ENCODE measurements around the gene RPS6KB1. TPM values are rescaled to one million over a fixed set of nuclear protein-coding genes. Genes with fewer than 3 reads are reported as not detected.
"Not testable (repeated sequence)": the region's sequence is repeated elsewhere in the genome, so short reads cannot be mapped to it uniquely, and the experiment has no call there.

RPS6KB1 gene
- total RNA-seq, 2 experiments from 2014 or later, result 129 to 135 TPM

GRCh38 chr17:59872351-59872750, 20.6 kb upstream of the RPS6KB1 start:
- H3K9me3 Mint-ChIP-seq, result no peaks in the 10 kb centered on the region
- CTCF ChIA-PET, result interaction anchor here (0.8 kb wide), 1 partner anchor 20 kb away, joined by 3 read pairs; no protein-coding TSS in a partner anchor
- intact Hi-C loops (cut with DNase I, micrococcal nuclease), result no loop called here
- H3K36me3 Mint-ChIP-seq (ENCODE audit: low read depth), result peaks cover 56% of the 10 kb centered on the region
- POLR2A ChIA-PET, result no interaction called here
- H3K27me3 ChIP-seq (ENCODE audit: control insufficient read depth in 1 of 2, insufficient read depth in 2 of 2, low read length in 2 of 2), result no peaks in the 10 kb centered on the region
- H3K4me1 Mint-ChIP-seq (ENCODE audit: low read depth), result no peaks in the 10 kb centered on the region
- H3K27ac Mint-ChIP-seq, result no peak overlapping the region
- H3K4me3 Mint-ChIP-seq, result no peak overlapping the region
- no peak overlapping the region for H3K27ac ChIP-seq (ENCODE audit: low read depth in 1 of 2, low read length in 2 of 2)
- peaks cover 41% of the 10 kb centered on the region for H3K36me3 ChIP-seq (ENCODE audit: insufficient read depth, low read length)
- no peak overlapping the region for H3K4me3 ChIP-seq (ENCODE audit: low read length)
- ATAC-seq (ENCODE audit: poor library complexity) (no peak), DNase-seq (no peak)
- H3K27me3 Mint-ChIP-seq, result no peaks in the 10 kb centered on the region
- no peaks in the 10 kb centered on the region for H3K9me3 ChIP-seq (ENCODE audit: control insufficient read depth in 1 of 2, insufficient read depth in 1 of 2, low read length in 2 of 2)
- TF ChIP-seq CTCF (IDR thresholded peaks at IDR 0.05), result no peak
- no peaks in the 10 kb centered on the region for H3K4me1 ChIP-seq (ENCODE audit: insufficient read depth, low read length)

- H3K4me1 ChIP-seq (ENCODE audit: insufficient read depth, low read length); POLR2A ChIA-PET; H3K4me3 Mint-ChIP-seq; H3K9me3 Mint-ChIP-seq; DNase-seq; H3K27ac ChIP-seq (ENCODE audit: low read depth in 1 of 2, low read length in 2 of 2); H3K27ac Mint-ChIP-seq; ATAC-seq (ENCODE audit: poor library complexity); H3K27me3 Mint-ChIP-seq; intact Hi-C loops (cut with DNase I, micrococcal nuclease); H3K9me3 ChIP-seq (ENCODE audit: control insufficient read depth in 1 of 2, insufficient read depth in 1 of 2, low read length in 2 of 2); H3K4me3 ChIP-seq (ENCODE audit: low read length); H3K4me1 Mint-ChIP-seq (ENCODE audit: low read depth); H3K27me3 ChIP-seq (ENCODE audit: control insufficient read depth in 1 of 2, insufficient read depth in 2 of 2, low read length in 2 of 2): not testable (repeated sequence)
- CTCF ChIA-PET, result interaction anchor here (2.4 kb wide), 1 partner anchor 120 kb away, joined by 5 read pairs; no protein-coding TSS in a partner anchor
- H3K36me3 ChIP-seq (ENCODE audit: insufficient read depth, low read length), result peaks cover 46% of the 10 kb centered on the region
- peaks cover 66% of the 10 kb centered on the region for H3K36me3 Mint-ChIP-seq (ENCODE audit: low read depth)
Measured at GRCh38 chr17:59873414-59873813, 19.5 kb upstream of the RPS6KB1 start.

- H3K4me3 Mint-ChIP-seq, result no peak overlapping the region
- CTCF ChIA-PET, result interaction anchor here (2.4 kb wide), 1 partner anchor 121 kb away, joined by 5 read pairs; no protein-coding TSS in a partner anchor
- H3K4me1 Mint-ChIP-seq (ENCODE audit: low read depth), result no peaks in the 10 kb centered on the region
- POLR2A ChIA-PET, result no interaction called here
- no peak overlapping the region for H3K27ac Mint-ChIP-seq
- Histone ChIP-seq H3K4me1 (ENCODE audit: insufficient read depth, low read length) (no peaks in the 10 kb centered on the region), H3K9me3 (ENCODE audit: control insufficient read depth in 1 of 2, insufficient read depth in 1 of 2, low read length in 2 of 2) (no peaks in the 10 kb centered on the region), H3K27me3 (ENCODE audit: control insufficient read depth in 1 of 2, insufficient read depth in 2 of 2, low read length in 2 of 2) (no peaks in the 10 kb centered on the region), H3K4me3 (ENCODE audit: low read length) (no peak overlapping the region), H3K36me3 (ENCODE audit: insufficient read depth, low read length) (peaks cover 49% of the 10 kb centered on the region), H3K27ac (ENCODE audit: low read depth in 1 of 2, low read length in 2 of 2) (no peak overlapping the region)
- no peaks in the 10 kb centered on the region for H3K9me3 Mint-ChIP-seq
- DNase-seq, result no peak
- ATAC-seq (ENCODE audit: poor library complexity), result no peak
- H3K27me3 Mint-ChIP-seq, result no peaks in the 10 kb centered on the region
- no peak for TF ChIP-seq CTCF (IDR thresholded peaks at IDR 0.05)
- intact Hi-C loops (cut with DNase I, micrococcal nuclease), result no loop called here
- peaks cover 69% of the 10 kb centered on the region for H3K36me3 Mint-ChIP-seq (ENCODE audit: low read depth)
Measured at GRCh38 chr17:59874376-59874775, 18.5 kb upstream of the RPS6KB1 start.

- no peak for ATAC-seq (ENCODE audit: poor library complexity)
- intact Hi-C loops (cut with DNase I, micrococcal nuclease), result no loop called here
- Mint-ChIP-seq H3K4me1 (ENCODE audit: low read depth) (no peaks in the 10 kb centered on the region), H3K36me3 (ENCODE audit: low read depth) (peaks cover 70% of the 10 kb centered on the region), H3K27ac (no peak overlapping the region), H3K27me3 (no peaks in the 10 kb centered on the region), H3K4me3 (no peak overlapping the region), H3K9me3 (no peaks in the 10 kb centered on the region)
- Histone ChIP-seq H3K36me3 (ENCODE audit: insufficient read depth, low read length) (peaks cover 64% of the 10 kb centered on the region), H3K27ac (ENCODE audit: low read depth in 1 of 2, low read length in 2 of 2) (no peak overlapping the region), H3K27me3 (ENCODE audit: control insufficient read depth in 1 of 2, insufficient read depth in 2 of 2, low read length in 2 of 2) (no peaks in the 10 kb centered on the region), H3K4me1 (ENCODE audit: insufficient read depth, low read length) (no peaks in the 10 kb centered on the region), H3K9me3 (ENCODE audit: control insufficient read depth in 1 of 2, insufficient read depth in 1 of 2, low read length in 2 of 2) (no peaks in the 10 kb centered on the region), H3K4me3 (ENCODE audit: low read length) (no peak overlapping the region)
- no peak for DNase-seq
- CTCF ChIA-PET, result interaction anchor here (0.9 kb wide), 1 partner anchor 17 kb away, joined by 4 read pairs; no protein-coding TSS in a partner anchor
- POLR2A ChIA-PET, result no interaction called here
- TF ChIP-seq CTCF (IDR thresholded peaks at IDR 0.05), result no peak
Measured at GRCh38 chr17:59876107-59876506, 16.8 kb upstream of the RPS6KB1 start.
